ENCODE measurements around the gene SOWAHB.

SOWAHB gene

GRCh38 chr4:76902233-76902890 lies 4.4 kb upstream of the SOWAHB start:
- no peak overlapping the region for H3K4me3 Mint-ChIP-seq
- no peak overlapping the region for H3K27ac Mint-ChIP-seq
- H3K36me3 Mint-ChIP-seq (ENCODE audit: low read depth), result no peaks in the 10 kb centered on the region
- H3K27me3 Mint-ChIP-seq (ENCODE audit: low read depth), result peaks cover 29% of the 10 kb centered on the region
- peaks cover 9% of the 10 kb centered on the region for H3K4me1 Mint-ChIP-seq (ENCODE audit: low read depth)
- no peaks in the 10 kb centered on the region for H3K9me3 Mint-ChIP-seq

- H3K27me3 Mint-ChIP-seq (ENCODE audit: low read depth), result peaks cover 41% of the 10 kb centered on the region
- peak overlapping the region; percentile 52 for H3K4me3 Mint-ChIP-seq
- H3K36me3 Mint-ChIP-seq (ENCODE audit: low read depth), result no peaks in the 10 kb centered on the region
- peaks cover 9% of the 10 kb centered on the region for H3K4me1 Mint-ChIP-seq (ENCODE audit: low read depth)
- H3K27ac Mint-ChIP-seq, result no peak overlapping the region
- no peaks in the 10 kb centered on the region for H3K9me3 Mint-ChIP-seq
These were observed 1.2 kb upstream of the SOWAHB start for GRCh38 chr4:76898949-76899645.

GRCh38 chr4:76898385-76898692 lies 395 bp upstream of the SOWAHB start:
- Mint-ChIP-seq H3K36me3 (ENCODE audit: low read depth) (no peaks in the 10 kb centered on the region), H3K27ac (no peak overlapping the region), H3K4me3 (peak overlapping the region; percentile 52), H3K4me1 (ENCODE audit: low read depth) (peaks cover 9% of the 10 kb centered on the region), H3K9me3 (no peaks in the 10 kb centered on the region), H3K27me3 (ENCODE audit: low read depth) (peaks cover 42% of the 10 kb centered on the region)

GRCh38 chr4:76896614-76897535 lies 1.1 kb downstream of the SOWAHB start:
- peaks cover 56% of the 10 kb centered on the region for H3K27me3 Mint-ChIP-seq (ENCODE audit: low read depth)
- peaks cover 9% of the 10 kb centered on the region for H3K4me1 Mint-ChIP-seq (ENCODE audit: low read depth)
- no peaks in the 10 kb centered on the region for H3K36me3 Mint-ChIP-seq (ENCODE audit: low read depth)
- H3K27ac Mint-ChIP-seq, result no peak overlapping the region
- no peaks in the 10 kb centered on the region for H3K9me3 Mint-ChIP-seq
- H3K4me3 Mint-ChIP-seq, result no peak overlapping the region

GRCh38 chr4:76896048-76896447 lies 1.9 kb downstream of the SOWAHB start:
- H3K27me3 Mint-ChIP-seq (ENCODE audit: low read depth), result peaks cover 59% of the 10 kb centered on the region
- no peaks in the 10 kb centered on the region for H3K9me3 Mint-ChIP-seq

GRCh38 chr4:76895619-76896018 lies 2.3 kb downstream of the SOWAHB start:
- no peaks in the 10 kb centered on the region for H3K9me3 Mint-ChIP-seq
- H3K27ac Mint-ChIP-seq, result no peak overlapping the region
- peaks cover 9% of the 10 kb centered on the region for H3K4me1 Mint-ChIP-seq (ENCODE audit: low read depth)
- H3K36me3 Mint-ChIP-seq (ENCODE audit: low read depth), result no peaks in the 10 kb centered on the region
- H3K4me3 Mint-ChIP-seq, result no peak overlapping the region
- H3K27me3 Mint-ChIP-seq (ENCODE audit: low read depth), result peaks cover 59% of the 10 kb centered on the region

More at GRCh38 chr4:76896048-76896447, 1.9 kb downstream of the SOWAHB start:
- H3K4me3 Mint-ChIP-seq, result no peak overlapping the region
- no peak overlapping the region for H3K27ac Mint-ChIP-seq
- H3K36me3 Mint-ChIP-seq (ENCODE audit: low read depth), result no peaks in the 10 kb centered on the region
- peaks cover 9% of the 10 kb centered on the region for H3K4me1 Mint-ChIP-seq (ENCODE audit: low read depth)

- peaks cover 9% of the 10 kb centered on the region for H3K4me1 Mint-ChIP-seq (ENCODE audit: low read depth)
- H3K9me3 Mint-ChIP-seq, result no peaks in the 10 kb centered on the region
- H3K36me3 Mint-ChIP-seq (ENCODE audit: low read depth), result no peaks in the 10 kb centered on the region
- H3K27ac Mint-ChIP-seq, result no peak overlapping the region
- H3K27me3 Mint-ChIP-seq (ENCODE audit: low read depth), result peaks cover 56% of the 10 kb centered on the region
- no peak overlapping the region for H3K4me3 Mint-ChIP-seq
These were observed 3.2 kb downstream of the SOWAHB start for GRCh38 chr4:76894537-76895255.

- Mint-ChIP-seq H3K27ac (no peak overlapping the region), H3K9me3 (no peaks in the 10 kb centered on the region), H3K4me3 (no peak overlapping the region), H3K27me3 (ENCODE audit: low read depth) (peaks cover 42% of the 10 kb centered on the region), H3K36me3 (ENCODE audit: low read depth) (no peaks in the 10 kb centered on the region), H3K4me1 (ENCODE audit: low read depth) (no peaks in the 10 kb centered on the region)
These were observed 5.3 kb downstream of the SOWAHB start for GRCh38 chr4:76892601-76893000.

- no peak overlapping the region for H3K27ac Mint-ChIP-seq
- H3K4me1 Mint-ChIP-seq (ENCODE audit: low read depth), result no peaks in the 10 kb centered on the region
- peaks cover 42% of the 10 kb centered on the region for H3K27me3 Mint-ChIP-seq (ENCODE audit: low read depth)
- H3K9me3 Mint-ChIP-seq, result no peaks in the 10 kb centered on the region
- no peaks in the 10 kb centered on the region for H3K36me3 Mint-ChIP-seq (ENCODE audit: low read depth)
- no peak overlapping the region for H3K4me3 Mint-ChIP-seq
These were observed 5.9 kb downstream of the SOWAHB start for GRCh38 chr4:76892001-76892400.

GRCh38 chr4:76886848-76887441 lies 11.0 kb downstream of the SOWAHB start:
- Mint-ChIP-seq H3K9me3 (no peaks in the 10 kb centered on the region), H3K27ac (no peak overlapping the region)

GRCh38 chr4:76886214-76886613 lies 11.7 kb downstream of the SOWAHB start:
- H3K9me3 Mint-ChIP-seq, result no peaks in the 10 kb centered on the region
- H3K36me3 Mint-ChIP-seq (ENCODE audit: low read depth), result no peaks in the 10 kb centered on the region
- no peak overlapping the region for H3K4me3 Mint-ChIP-seq
- peaks cover 8% of the 10 kb centered on the region for H3K27me3 Mint-ChIP-seq (ENCODE audit: low read depth)
- no peak overlapping the region for H3K27ac Mint-ChIP-seq
- no peaks in the 10 kb centered on the region for H3K4me1 Mint-ChIP-seq (ENCODE audit: low read depth)

More at GRCh38 chr4:76886848-76887441, 11.0 kb downstream of the SOWAHB start:
- Mint-ChIP-seq H3K27me3 (ENCODE audit: low read depth) (peaks cover 12% of the 10 kb centered on the region), H3K4me1 (ENCODE audit: low read depth) (no peaks in the 10 kb centered on the region), H3K36me3 (ENCODE audit: low read depth) (no peaks in the 10 kb centered on the region), H3K4me3 (no peak overlapping the region)

- H3K9me3 Mint-ChIP-seq, result no peaks in the 10 kb centered on the region
- H3K36me3 Mint-ChIP-seq (ENCODE audit: low read depth), result no peaks in the 10 kb centered on the region
- H3K27me3 Mint-ChIP-seq (ENCODE audit: low read depth), result peaks cover 12% of the 10 kb centered on the region
- H3K4me1 Mint-ChIP-seq (ENCODE audit: low read depth), result no peaks in the 10 kb centered on the region
- no peak overlapping the region for H3K27ac Mint-ChIP-seq
- no peak overlapping the region for H3K4me3 Mint-ChIP-seq
These were observed 14.8 kb downstream of the SOWAHB start for GRCh38 chr4:76883147-76883546.

GRCh38 chr4:76882630-76883029 lies 15.3 kb downstream of the SOWAHB start:
- Mint-ChIP-seq H3K27ac (no peak overlapping the region), H3K36me3 (ENCODE audit: low read depth) (no peaks in the 10 kb centered on the region), H3K4me3 (no peak overlapping the region), H3K4me1 (ENCODE audit: low read depth) (no peaks in the 10 kb centered on the region), H3K27me3 (ENCODE audit: low read depth) (peaks cover 12% of the 10 kb centered on the region), H3K9me3 (no peaks in the 10 kb centered on the region)

- Mint-ChIP-seq H3K36me3 (ENCODE audit: low read depth) (no peaks in the 10 kb centered on the region), H3K27ac (no peak overlapping the region), H3K9me3 (no peaks in the 10 kb centered on the region), H3K4me1 (ENCODE audit: low read depth) (no peaks in the 10 kb centered on the region), H3K4me3 (no peak overlapping the region), H3K27me3 (ENCODE audit: low read depth) (peaks cover 16% of the 10 kb centered on the region)
These were observed 16.6 kb downstream of the SOWAHB start for GRCh38 chr4:76881375-76881774.
